Astrocyte of the cerebellum (primary cell): ENCODE data around the gene TADA1.

Experiments
- DNase-seq: peaks from one replicate; pipeline ENCODE4 v3.0.0-alpha.2; 2011; ENCODE audit warnings: low read depth
- H3K4me3 ChIP-seq: 2 replicates; pipeline ENCODE4 v1.5.1; 2011; ENCODE audit warnings: mild to moderate bottlenecking, low read depth, low read length, moderate library complexity
- CTCF ChIP-seq: IDR thresholded peaks from 2 replicates; pipeline ENCODE4 v1.5.1; 2012; ENCODE audit warnings: low read length, low read depth, moderate library complexity, mild to moderate bottlenecking; ENCODE audit errors: missing control alignments
- in situ Hi-C: cut with HindIII; loops from 2 replicates; pipeline ENCODE4 v1.10.0; 2017; ENCODE audit warnings: low sequenced_read_pairs

TADA1 gene

DNA sequence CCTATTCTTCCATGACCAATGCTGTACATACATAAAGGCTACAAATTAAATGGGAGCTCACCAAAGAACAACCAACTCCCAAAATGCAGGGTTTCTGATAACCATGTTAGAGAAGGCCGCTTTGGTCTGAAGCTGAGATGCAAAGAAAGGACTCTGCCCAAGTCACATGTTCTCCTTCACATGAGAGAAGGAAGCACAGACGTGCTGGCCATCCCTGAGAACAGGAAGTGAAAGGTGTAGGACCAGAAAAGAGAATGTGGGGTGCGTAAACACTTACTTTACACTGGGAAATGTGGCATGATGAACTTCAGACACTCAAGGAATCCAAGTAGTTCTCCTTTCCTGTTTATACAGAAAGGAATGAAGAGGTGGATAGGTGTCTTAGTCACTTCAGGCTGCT, 31.7 kb upstream of the TADA1 start:
- in situ Hi-C loops: loop anchor here (10.0 kb wide), 1 partner anchor 147 kb away; no protein-coding TSS in a partner anchor
- TF ChIP-seq CTCF: no peak
- no peak for DNase-seq
- H3K4me3 ChIP-seq: no peak overlapping the region

- in situ Hi-C loops: loop anchor here (10.0 kb wide), 1 partner anchor 148 kb away; no protein-coding TSS in a partner anchor
- TF ChIP-seq CTCF: no peak
These were observed 31.0 kb upstream of the TADA1 start for GRCh38 chr1:166907051-166907450.

DNA sequence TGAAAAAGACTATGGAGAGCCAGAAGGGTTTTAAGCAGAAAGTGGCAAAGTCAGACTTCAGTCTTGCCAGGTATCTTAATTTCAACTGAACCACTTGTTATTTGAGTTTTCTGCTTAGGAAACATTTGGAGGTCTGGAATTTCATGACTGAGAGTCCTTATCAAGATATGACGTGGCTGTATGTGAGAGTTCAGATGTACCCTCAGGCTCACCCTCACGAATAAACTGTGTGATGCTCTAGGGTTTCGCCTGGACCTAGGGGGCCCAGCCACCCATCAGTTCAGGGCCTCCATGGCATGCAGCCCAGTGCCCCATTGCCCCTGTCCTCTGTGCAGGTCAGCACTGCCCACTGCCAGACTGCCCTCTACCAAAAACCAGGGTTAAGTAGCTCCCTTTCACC, 30.6 kb upstream of the TADA1 start:
- no peak for DNase-seq
- in situ Hi-C loops: loop anchor here (10.0 kb wide), 1 partner anchor 148 kb away; no protein-coding TSS in a partner anchor
- no peak for TF ChIP-seq CTCF
- H3K4me3 ChIP-seq: no peak overlapping the region

More at GRCh38 chr1:166907051-166907450, 31.0 kb upstream of the TADA1 start:
- H3K4me3 ChIP-seq: no peak overlapping the region
- no peak for DNase-seq

DNA sequence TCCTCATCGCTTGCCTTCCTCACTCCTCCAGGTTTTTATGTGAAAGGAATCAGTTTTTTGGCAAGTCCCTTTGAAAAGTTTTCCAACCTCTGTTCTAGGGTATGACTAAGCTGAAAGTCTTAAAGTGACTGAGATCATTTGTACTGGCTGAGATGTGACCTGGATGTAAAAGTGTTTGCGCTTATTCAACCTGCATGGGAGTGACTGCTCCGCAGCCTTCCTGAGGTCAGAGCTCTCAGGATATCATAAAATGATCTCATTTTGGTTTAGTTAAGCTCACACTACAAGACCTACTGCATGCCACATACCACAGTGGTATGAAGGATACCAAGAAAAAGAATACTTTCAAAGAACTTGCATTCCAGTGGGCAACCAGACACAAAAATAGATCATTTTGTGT, 29.8 kb upstream of the TADA1 start:
- DNase-seq: peak; percentile 94
- no peak overlapping the region for H3K4me3 ChIP-seq
- in situ Hi-C loops: loop anchor here (10.0 kb wide), 1 partner anchor 149 kb away; no protein-coding TSS in a partner anchor
- TF ChIP-seq CTCF: no peak

GRCh38 chr1:166905136-166905535, 29.1 kb upstream of the TADA1 start:
- peak overlapping the region; percentile 5 for H3K4me3 ChIP-seq
- DNase-seq: peak; percentile 90
- TF ChIP-seq CTCF: no peak
- in situ Hi-C loops: loop anchor here (10.0 kb wide), 1 partner anchor 150 kb away; no protein-coding TSS in a partner anchor

- in situ Hi-C loops: loop anchor here (10.0 kb wide), 1 partner anchor 152 kb away; no protein-coding TSS in a partner anchor
- no peak for DNase-seq
- H3K4me3 ChIP-seq: no peak overlapping the region
- no peak for TF ChIP-seq CTCF
These were observed 27.2 kb upstream of the TADA1 start for GRCh38 chr1:166903232-166903631.
